ENCODE measurements around the gene SGSM2.

Gene SGSM2, protein sequence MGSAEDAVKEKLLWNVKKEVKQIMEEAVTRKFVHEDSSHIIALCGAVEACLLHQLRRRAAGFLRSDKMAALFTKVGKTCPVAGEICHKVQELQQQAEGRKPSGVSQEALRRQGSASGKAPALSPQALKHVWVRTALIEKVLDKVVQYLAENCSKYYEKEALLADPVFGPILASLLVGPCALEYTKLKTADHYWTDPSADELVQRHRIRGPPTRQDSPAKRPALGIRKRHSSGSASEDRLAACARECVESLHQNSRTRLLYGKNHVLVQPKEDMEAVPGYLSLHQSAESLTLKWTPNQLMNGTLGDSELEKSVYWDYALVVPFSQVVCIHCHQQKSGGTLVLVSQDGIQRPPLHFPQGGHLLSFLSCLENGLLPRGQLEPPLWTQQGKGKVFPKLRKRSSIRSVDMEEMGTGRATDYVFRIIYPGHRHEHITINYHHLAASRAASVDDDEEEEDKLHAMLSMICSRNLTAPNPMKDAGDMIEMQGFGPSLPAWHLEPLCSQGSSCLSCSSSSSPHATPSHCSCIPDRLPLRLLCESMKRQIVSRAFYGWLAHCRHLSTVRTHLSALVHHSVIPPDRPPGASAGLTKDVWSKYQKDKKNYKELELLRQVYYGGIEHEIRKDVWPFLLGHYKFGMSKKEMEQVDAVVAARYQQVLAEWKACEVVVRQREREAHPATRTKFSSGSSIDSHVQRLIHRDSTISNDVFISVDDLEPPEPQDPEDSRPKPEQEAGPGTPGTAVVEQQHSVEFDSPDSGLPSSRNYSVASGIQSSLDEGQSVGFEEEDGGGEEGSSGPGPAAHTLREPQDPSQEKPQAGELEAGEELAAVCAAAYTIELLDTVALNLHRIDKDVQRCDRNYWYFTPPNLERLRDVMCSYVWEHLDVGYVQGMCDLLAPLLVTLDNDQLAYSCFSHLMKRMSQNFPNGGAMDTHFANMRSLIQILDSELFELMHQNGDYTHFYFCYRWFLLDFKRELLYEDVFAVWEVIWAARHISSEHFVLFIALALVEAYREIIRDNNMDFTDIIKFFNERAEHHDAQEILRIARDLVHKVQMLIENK

DNA sequence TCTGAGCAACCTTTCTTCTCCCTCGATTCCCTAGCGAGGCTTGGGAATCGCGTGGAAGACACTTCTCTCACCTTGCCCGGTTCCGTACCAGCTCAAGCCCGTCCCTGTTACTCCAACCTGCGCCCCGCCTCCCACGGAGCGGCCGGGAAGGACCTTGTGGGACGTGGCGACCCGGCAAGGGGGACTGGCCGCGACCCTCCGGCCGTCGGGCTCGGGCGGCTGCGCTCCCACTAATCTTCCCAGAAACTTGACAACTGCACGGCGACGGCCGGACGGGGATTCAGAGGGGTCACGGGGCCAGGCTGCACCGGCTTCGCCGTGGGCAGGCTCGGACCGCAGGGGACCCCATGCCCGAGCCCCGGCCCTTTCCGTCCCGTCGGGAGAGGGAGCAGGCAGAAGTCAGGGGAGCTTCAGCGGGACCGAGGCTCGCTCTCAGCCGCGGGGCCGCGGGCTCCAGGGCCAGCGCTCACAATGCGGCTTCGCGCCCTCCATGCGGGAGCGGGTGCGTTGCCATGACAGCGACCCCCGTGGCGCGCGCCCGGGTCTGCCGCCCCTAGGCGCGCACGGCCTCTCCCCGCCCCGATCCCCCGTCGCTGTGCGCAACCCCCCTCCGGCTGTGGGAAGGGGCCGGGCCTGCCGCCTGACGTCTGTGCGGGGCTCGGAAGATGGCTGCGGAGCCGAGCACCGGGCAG, at the start of gene SGSM2:
SGSM2 (plus strand) TSS at position 650 of the 692 bp plus-strand sequence. CDS start 188 bp downstream, outside the sequence.
- H3K4me3 ChIP-seq (ENCODE audit: low read length) = peak within 1 kb of the TSS; percentile 97
- DNase-seq (ENCODE audit: low read depth) = peak; percentile 9
- TF ChIP-seq, protein P1, sequence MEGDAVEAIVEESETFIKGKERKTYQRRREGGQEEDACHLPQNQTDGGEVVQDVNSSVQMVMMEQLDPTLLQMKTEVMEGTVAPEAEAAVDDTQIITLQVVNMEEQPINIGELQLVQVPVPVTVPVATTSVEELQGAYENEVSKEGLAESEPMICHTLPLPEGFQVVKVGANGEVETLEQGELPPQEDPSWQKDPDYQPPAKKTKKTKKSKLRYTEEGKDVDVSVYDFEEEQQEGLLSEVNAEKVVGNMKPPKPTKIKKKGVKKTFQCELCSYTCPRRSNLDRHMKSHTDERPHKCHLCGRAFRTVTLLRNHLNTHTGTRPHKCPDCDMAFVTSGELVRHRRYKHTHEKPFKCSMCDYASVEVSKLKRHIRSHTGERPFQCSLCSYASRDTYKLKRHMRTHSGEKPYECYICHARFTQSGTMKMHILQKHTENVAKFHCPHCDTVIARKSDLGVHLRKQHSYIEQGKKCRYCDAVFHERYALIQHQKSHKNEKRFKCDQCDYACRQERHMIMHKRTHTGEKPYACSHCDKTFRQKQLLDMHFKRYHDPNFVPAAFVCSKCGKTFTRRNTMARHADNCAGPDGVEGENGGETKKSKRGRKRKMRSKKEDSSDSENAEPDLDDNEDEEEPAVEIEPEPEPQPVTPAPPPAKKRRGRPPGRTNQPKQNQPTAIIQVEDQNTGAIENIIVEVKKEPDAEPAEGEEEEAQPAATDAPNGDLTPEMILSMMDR (conservative IDR thresholded peaks at IDR 0.05; ENCODE audit: low read depth, low read length) = no peak

DNA sequence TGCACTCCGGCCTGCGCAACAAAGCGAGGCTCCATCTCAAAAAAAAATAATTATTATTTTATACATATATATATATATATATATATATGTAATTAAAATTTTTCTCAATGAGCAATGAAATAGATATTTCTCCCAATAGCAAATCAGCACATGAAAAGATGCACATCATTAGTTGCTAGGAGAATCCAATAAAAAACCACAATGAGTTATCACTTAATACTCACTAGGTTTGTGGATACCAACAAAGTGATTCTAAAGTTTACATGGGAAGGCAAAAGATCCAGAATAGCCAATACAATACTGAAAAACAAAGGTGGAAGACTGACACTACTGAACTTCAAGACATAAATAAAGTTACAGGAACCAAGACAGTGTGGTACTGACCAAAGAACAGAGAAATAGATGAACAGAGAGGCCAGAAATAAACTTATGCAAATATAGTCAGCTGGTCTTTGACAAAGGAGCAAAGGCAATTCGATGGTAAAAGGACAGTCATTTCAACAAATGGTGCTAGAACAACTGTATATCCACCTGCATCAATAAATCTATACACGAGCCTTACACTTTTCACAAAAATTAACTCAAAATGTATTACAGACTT, 47.3 kb upstream of the SGSM2 start:
- no peak for DNase-seq (ENCODE audit: low read depth)
- TF ChIP-seq, protein P1 (conservative IDR thresholded peaks at IDR 0.05; ENCODE audit: low read depth, low read length) = no peak
- H3K4me3 ChIP-seq (ENCODE audit: low read length) = no peak overlapping the region

DNA sequence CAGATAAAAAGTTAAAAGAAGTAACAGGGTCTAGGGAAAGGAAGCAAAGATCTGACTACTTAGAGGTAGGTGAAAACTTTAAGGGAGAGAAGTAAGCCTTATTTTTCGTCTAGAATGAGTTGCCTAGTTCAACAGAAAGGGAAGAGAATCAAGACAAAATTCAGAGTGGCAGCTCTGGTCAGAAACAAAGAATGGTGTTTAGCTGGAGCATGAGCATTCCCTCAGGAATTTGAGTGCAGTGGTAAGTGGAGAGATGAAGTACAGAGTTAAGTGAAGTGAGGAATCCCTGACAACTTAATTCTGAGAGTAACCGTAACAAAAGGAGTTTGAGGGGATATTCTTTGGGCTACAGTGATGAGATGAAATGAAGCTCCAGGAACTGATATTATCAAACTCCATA, 45.2 kb upstream of the SGSM2 start:
- TF ChIP-seq, protein P1 (conservative IDR thresholded peaks at IDR 0.05; ENCODE audit: low read depth, low read length) = no peak
- H3K4me3 ChIP-seq (ENCODE audit: low read length) = no peak overlapping the region
- peak; percentile 10 for DNase-seq (ENCODE audit: low read depth)

DNA sequence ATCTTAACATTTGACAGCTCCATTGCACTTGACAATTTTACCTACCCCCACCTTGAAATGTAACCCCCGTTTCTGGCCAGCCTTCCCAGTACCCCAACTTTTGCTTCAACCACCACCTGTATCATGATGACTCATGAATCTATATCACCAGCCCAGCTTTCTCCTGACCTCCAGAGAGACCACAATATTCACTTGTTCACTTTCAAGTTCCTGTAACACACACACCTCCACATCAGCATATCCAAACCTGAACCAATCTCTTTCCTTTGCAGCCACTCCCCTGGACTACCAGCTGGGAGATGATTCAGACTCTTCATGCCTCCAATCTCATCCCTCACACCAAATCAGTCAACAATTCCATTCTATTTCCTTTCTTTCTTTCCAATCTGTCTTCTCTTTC, 41.7 kb upstream of the SGSM2 start:
- TF ChIP-seq, protein P1 (conservative IDR thresholded peaks at IDR 0.05; ENCODE audit: low read depth, low read length) = no peak
- no peak for DNase-seq (ENCODE audit: low read depth)
- H3K4me3 ChIP-seq (ENCODE audit: low read length) = no peak overlapping the region

DNA sequence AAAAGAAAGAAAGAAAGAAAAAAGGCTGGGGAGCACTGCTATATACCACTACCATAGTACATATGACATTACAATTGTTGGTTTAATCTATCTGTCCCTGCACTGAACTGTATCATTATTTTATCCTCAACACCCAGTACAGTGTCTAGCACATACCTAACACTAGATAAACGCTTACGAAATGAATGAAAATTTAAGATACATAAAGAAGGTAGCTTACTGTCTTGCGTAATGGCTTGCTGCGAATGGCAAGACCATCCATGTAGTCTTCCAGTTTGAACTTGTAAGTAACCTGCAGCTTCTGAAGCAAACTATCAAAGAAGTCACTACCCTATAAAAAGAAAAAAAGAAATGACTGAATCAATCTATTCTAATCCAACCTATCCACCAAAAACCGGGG, 40.3 kb upstream of the SGSM2 start:
- TF ChIP-seq, protein P1 (conservative IDR thresholded peaks at IDR 0.05; ENCODE audit: low read depth, low read length) = no peak
- DNase-seq (ENCODE audit: low read depth) = no peak
- no peak overlapping the region for H3K4me3 ChIP-seq (ENCODE audit: low read length)

DNA sequence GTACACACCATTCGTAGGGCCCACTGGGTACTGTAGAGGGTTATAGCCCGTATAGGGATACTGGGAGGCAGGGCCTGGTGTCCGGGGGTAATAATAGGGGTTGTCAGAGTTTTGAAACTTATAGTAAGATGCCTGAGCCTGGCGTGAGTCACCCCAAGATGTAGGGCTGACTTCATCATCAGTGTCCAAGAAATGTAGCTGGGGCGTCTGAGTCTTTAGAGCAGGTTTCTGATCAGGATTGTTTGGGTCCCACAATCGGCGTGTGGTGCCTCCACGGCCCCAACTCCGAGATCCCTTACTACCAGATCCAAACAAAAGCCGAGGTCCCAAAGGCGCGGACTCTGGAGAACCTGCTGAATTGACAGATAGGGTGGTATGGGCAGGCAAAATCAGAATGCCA, 38.2 kb upstream of the SGSM2 start:
- no peak overlapping the region for H3K4me3 ChIP-seq (ENCODE audit: low read length)
- DNase-seq (ENCODE audit: low read depth) = no peak
- TF ChIP-seq, protein P1 (conservative IDR thresholded peaks at IDR 0.05; ENCODE audit: low read depth, low read length) = no peak

Data from retinal pigment epithelial cell (primary cell).